Subcutaneous adipose tissue (tissue), 4 donors: ENCODE data around the gene SLC48A1. TPM values are rescaled to one million over a fixed set of nuclear protein-coding genes. Genes with fewer than 3 reads are reported as not detected.

Experiments
- CTCF ChIP-seq: fragments of 450-650 bp; IDR thresholded peaks from one replicate; pipeline ENCODE4 v1.5.1; 2016; ENCODE audit warnings: low read depth, mild to moderate bottlenecking, control low read depth, antibody characterized with exemption, moderate library complexity
- total RNA-seq, 4 donors: library from RNA; depleted of rRNA; stranded (reverse); fragments of >200 nt; gene quantifications; one replicate each; pipeline ENCODE4 v1.1.0, GENCODE V29; 2016

SLC48A1 gene
- total RNA-seq, 4 donors from 2014 or later = 18.9 to 38.4 (median 21.4) TPM

DNA sequence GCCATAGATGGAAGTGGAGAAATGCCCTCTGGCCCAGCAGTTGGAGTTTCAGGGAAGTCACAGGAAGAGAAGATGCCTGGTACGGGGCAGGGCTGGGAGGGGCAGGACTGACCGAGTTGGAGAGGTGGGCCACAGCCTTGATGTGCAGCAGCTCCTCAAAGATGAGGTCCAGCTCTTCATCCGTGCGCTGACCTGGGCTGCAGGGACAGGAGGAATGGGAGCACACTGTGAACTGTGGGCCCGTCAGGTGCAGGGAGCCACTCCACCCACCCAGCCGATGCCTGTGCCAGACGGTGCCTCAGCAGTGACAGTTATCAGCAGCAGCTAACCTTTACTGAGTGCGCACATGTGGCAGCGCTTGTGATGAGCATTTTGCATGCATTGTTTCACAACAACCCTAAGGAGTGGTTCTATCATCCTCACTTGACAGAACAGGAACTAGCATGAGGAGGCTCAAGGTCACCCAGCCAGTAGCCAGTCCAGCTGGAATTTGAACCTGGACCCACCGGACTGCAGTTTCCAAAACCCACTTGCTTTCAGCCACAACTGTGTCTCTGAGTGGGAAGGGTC, 22.7 kb upstream of the SLC48A1 start:
- TF ChIP-seq CTCF = no peak

- no peak for TF ChIP-seq CTCF
Measured at GRCh38 chr12:47750916-47751470, 22.0 kb upstream of the SLC48A1 start.

- no peak for TF ChIP-seq CTCF
Measured at GRCh38 chr12:47751561-47751960, 21.5 kb upstream of the SLC48A1 start.

DNA sequence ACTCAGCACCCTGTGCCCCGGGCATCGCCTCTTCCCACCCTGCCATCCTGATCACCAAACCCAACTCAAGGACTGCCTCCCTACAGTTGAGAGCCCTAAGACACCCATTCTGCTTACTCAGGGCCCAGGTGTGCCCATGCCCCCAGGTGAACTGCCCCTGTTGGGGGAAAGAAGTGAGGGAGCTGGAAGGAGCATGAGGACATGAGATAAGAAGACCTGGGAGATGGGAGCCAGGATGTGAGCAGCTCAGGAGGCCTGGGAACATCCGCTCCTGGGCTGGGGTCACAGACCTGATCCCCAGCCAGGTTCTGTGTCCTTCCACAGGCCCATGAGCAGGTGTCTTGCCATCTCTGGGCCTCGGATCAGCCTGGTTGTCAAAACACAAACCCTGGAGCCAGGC, 20.9 kb upstream of the SLC48A1 start:
- TF ChIP-seq CTCF = no peak

GRCh38 chr12:47752552-47752951, 20.5 kb upstream of the SLC48A1 start:
- no peak for TF ChIP-seq CTCF

GRCh38 chr12:47753021-47754001, 19.7 kb upstream of the SLC48A1 start:
- TF ChIP-seq CTCF = no peak

- no peak for TF ChIP-seq CTCF
Measured at GRCh38 chr12:47754126-47754525, 18.9 kb upstream of the SLC48A1 start.
